HCT116 (cell line): Measurements from ENCODE around the gene TBC1D1. TPM values are rescaled to one million over a fixed set of nuclear protein-coding genes. Genes with fewer than 3 reads are reported as not detected.

ENCODE experiments used
- ATAC-seq: fragments of 200-7000 bp; cut with Tn5 transposase; 2 replicates; pipeline ENCODE4 v1.9.1; 2020; ENCODE audit warnings: mild to moderate bottlenecking, moderate library complexity
- BruUV-seq: library from RNA; stranded (reverse); fragments of 400-500 nt; replicated peaks from 2 replicates; lab custom pipeline; 2021; lab: Mats Ljungman, UMichigan
- CTCF ChIA-PET: fragments of 300-600 bp; sonication (Branson Sonifier 250); formaldehyde crosslinking; loops from one replicate; lab custom pipeline; 2021; ENCODE audit warnings: antibody characterized with exemption; lab: Charles Lee
- POLR2A ChIA-PET: fragments of 300-600, 350-600 bp; sonication (Branson Sonifier 250); formaldehyde crosslinking; loops from one replicate; lab custom pipeline; 2021; ENCODE audit warnings: antibody characterized with exemption; lab: Charles Lee
- RAD21 ChIA-PET, 2 experiments: fragments of 300-600 bp; sonication (Branson Sonifier 250); formaldehyde crosslinking; loops; one replicate each; lab custom pipeline; 2023; ENCODE audit warnings: low total read pairs in 2 of 2; ENCODE audit not compliant: uncharacterized antibody in 2 of 2, unreplicated experiment in 2 of 2, low non-redundant PET in 1 of 2; lab: Charles Lee
- DNase-seq: peaks from one replicate; pipeline ENCODE4 v3.0.0-alpha.2; 2010; ENCODE audit warnings: low read depth, low spot score
- H2AFZ ChIP-seq: fragments of 200-600 bp; shearing (Covaris generic), sonication (generic); 2 replicates; pipeline ENCODE4 v1.6.1; 2017; ENCODE audit warnings: low read depth, mixed run types, mixed read lengths, antibody characterized with exemption, low read length; ENCODE audit not compliant: poor library complexity, severe bottlenecking
- H3K27ac ChIP-seq: 2 replicates; pipeline ENCODE4 v1.5.1; 2012; ENCODE audit warnings: low read depth, low read length
- H3K27me3 ChIP-seq: fragments of 200-600 bp; sonication (generic); 2 replicates; pipeline ENCODE4 v1.6.1; 2016; ENCODE audit warnings: mixed run types, low read length, mixed read lengths; ENCODE audit not compliant: insufficient read depth
- H3K36me3 ChIP-seq, 2 experiments: fragments of 200-500 bp in 1 of 2; fragments of 200-600 bp in 1 of 2; sonication (Bioruptor generic) in 1 of 2; sonication (generic) in 1 of 2; 2 replicates each; pipeline versions ENCODE4 v1.5.1 to v1.6.1; 2014 to 2016; ENCODE audit warnings: low read length in 2 of 2, inconsistent platforms in 1 of 2, mixed read lengths in 1 of 2, mixed run types in 1 of 2; ENCODE audit not compliant: insufficient read depth in 2 of 2, control insufficient read depth in 1 of 2
- H3K4me1 ChIP-seq, 2 experiments: fragments of 200-600 bp in 1 of 2; sonication (generic) in 1 of 2; 2 replicates each; pipeline versions ENCODE4 v1.5.1 to v1.6.1; 2012 to 2017; ENCODE audit warnings: low read length in 2 of 2, inconsistent platforms in 1 of 2, mild to moderate bottlenecking in 1 of 2, mixed read lengths in 1 of 2, mixed run types in 1 of 2, moderate library complexity in 1 of 2; ENCODE audit not compliant: insufficient read depth in 2 of 2, control insufficient read depth in 1 of 2
- H3K4me2 ChIP-seq: fragments of 200-600 bp; sonication (generic); 2 replicates; pipeline ENCODE4 v1.6.1; 2017; ENCODE audit warnings: mixed run types, low read length, mixed read lengths
- H3K4me3 ChIP-seq, 2 experiments: fragments of 200-600 bp in 1 of 2; sonication (generic) in 1 of 2; replicated peaks in 1 of 2; 2 replicates each; pipeline ENCODE4 v1.5.1; 2011 to 2016; ENCODE audit warnings: low read length in 2 of 2, control low read depth in 1 of 2, low read depth in 1 of 2, mild to moderate bottlenecking in 1 of 2, mixed read lengths in 1 of 2, mixed run types in 1 of 2
- H3K79me2 ChIP-seq: fragments of 200-600 bp; sonication (generic); 2 replicates; pipeline ENCODE4 v1.6.1; 2017; ENCODE audit warnings: mild to moderate bottlenecking, mixed run types, low read length, moderate library complexity, mixed read lengths; ENCODE audit not compliant: insufficient read depth
- H3K9ac ChIP-seq: fragments of 200-600 bp; sonication (generic); 2 replicates; pipeline ENCODE4 v1.6.1; 2016; ENCODE audit warnings: low read length, mixed read lengths
- H3K9me2 ChIP-seq: fragments of 200-600 bp; sonication (generic), shearing (Covaris generic); 2 replicates; pipeline ENCODE4 v1.6.1; 2017; ENCODE audit warnings: mixed run types, mild to moderate bottlenecking, moderate library complexity; ENCODE audit not compliant: insufficient read depth
- H3K9me3 ChIP-seq, 2 experiments: fragments of 200-500 bp in 1 of 2; fragments of 200-600 bp in 1 of 2; sonication (Bioruptor generic) in 1 of 2; sonication (generic) in 1 of 2; 2 replicates each; pipeline ENCODE4 v1.6.1; 2014 to 2017; ENCODE audit warnings: low read length in 2 of 2, mixed read lengths in 2 of 2, inconsistent platforms in 1 of 2, low read depth in 1 of 2, mild to moderate bottlenecking in 1 of 2, mixed run types in 1 of 2, moderate library complexity in 1 of 2; ENCODE audit not compliant: control insufficient read depth in 1 of 2, insufficient read depth in 1 of 2
- H4K20me1 ChIP-seq: fragments of 200-600 bp; sonication (generic), shearing (Covaris generic); 2 replicates; pipeline ENCODE4 v1.6.1; 2017; ENCODE audit warnings: mixed run types, mild to moderate bottlenecking, moderate library complexity; ENCODE audit not compliant: insufficient read depth
- ATF3 ChIP-seq: IDR thresholded peaks from 2 replicates; pipeline ENCODE4 v1.6.1; 2012
- CTCF ChIP-seq, 3 experiments: fragments of 200-600 bp in 1 of 3; sonication (generic) in 1 of 3; IDR thresholded peaks in 2 of 3; conservative IDR thresholded peaks in 1 of 3; 2 replicates each; pipeline ENCODE4 v1.5.1; 2012 to 2017; ENCODE audit warnings: low read depth in 2 of 3, low read length in 2 of 3, antibody characterized with exemption in 1 of 3, borderline replicate concordance in 1 of 3, control low read depth in 1 of 3, mild to moderate bottlenecking in 1 of 3, mixed read lengths in 1 of 3, mixed run types in 1 of 3, moderate library complexity in 1 of 3; ENCODE audit not compliant: insufficient read depth in 1 of 3
- SIN3A ChIP-seq: IDR thresholded peaks from 2 replicates; pipeline ENCODE4 v1.6.1; 2012; ENCODE audit warnings: low read depth
- YY1 ChIP-seq: IDR thresholded peaks from 2 replicates; pipeline ENCODE4 v1.6.1; 2011; ENCODE audit warnings: low read length, low read depth, moderate library complexity, mild to moderate bottlenecking; ENCODE audit not compliant: insufficient replicate concordance; ENCODE audit errors: extremely low read depth
- ZNF274 ChIP-seq: fragments of 200-500 bp; sonication (Bioruptor generic); IDR thresholded peaks from 2 replicates; pipeline ENCODE4 v1.6.1; 2014; ENCODE audit warnings: mild to moderate bottlenecking, low read depth, low read length, inconsistent platforms
- intact Hi-C: fragments of 100-400 bp; cut with micrococcal nuclease; formaldehyde crosslinking; loops from 2 replicates; pipeline ENCODE4 v1.10.0; 2022
- total RNA-seq: library from RNA; stranded (reverse); gene quantifications from one replicate; pipeline ENCODE4 v1.2.1, GENCODE V29; 2021; ENCODE audit not compliant: unreplicated experiment

Gene TBC1D1
- total RNA-seq, 1 experiment from 2014 or later: 82.7 TPM

DNA sequence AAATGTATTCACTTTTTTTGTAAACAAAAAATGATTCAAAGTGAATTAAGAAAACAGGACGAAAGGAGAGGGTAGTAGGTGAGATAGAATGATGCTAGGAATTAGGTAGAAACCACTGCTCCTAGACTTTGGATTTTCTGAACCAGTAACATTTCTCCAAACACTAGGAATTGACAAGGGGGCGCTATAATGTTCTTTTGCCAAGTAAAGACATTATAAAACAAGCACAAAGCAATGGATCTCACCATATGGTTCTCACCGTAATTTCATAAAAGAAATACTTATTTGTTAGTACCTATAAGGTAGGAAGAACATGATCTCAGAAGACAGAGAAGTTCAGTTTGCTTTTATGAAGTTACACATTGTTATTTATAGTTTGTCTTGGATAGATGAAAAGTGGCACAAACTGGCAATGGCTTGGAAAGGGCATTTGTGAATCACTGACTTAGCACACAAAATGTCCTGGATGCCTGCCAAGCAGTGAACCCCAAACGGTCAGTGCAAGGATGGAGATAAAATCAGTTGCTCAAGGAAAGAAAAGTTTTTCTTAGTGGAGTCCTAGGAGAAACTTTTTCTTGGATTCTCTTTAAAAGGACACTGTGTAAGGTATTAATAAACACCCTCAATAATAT, 8.1 kb upstream of the TBC1D1 start:
- POLR2A ChIA-PET: no interaction called here
- H3K27me3 ChIP-seq: no peaks in the 10 kb centered on the region
- H2AFZ ChIP-seq: no peak overlapping the region
- intact Hi-C loops: no loop called here
- DNase-seq (no peak), ATAC-seq (no peak)
- no peaks in the 10 kb centered on the region for H3K9me2 ChIP-seq
- RAD21 ChIA-PET: no interaction called here
- no TSS peak for BruUV-seq
- H3K79me2 ChIP-seq: no peaks in the 10 kb centered on the region
- H3K4me2 ChIP-seq: no peak overlapping the region
- H3K4me1 ChIP-seq: no peaks in the 10 kb centered on the region
- no peaks in the 10 kb centered on the region for H3K9me3 ChIP-seq
- no peak overlapping the region for H3K4me3 ChIP-seq
- CTCF ChIA-PET: no interaction called here
- no peak overlapping the region for H3K27ac ChIP-seq
- no peaks in the 10 kb centered on the region for H4K20me1 ChIP-seq
- TF ChIP-seq SIN3A: no peak
- peak in 1 of 3 experiments; percentile 48; a peak in 3 of 6 replicates for TF ChIP-seq CTCF (IDR thresholded peaks at IDR 0.05 in 2 of 3, conservative IDR thresholded peaks at IDR 0.05 in 1 of 3; ENCODE audit: borderline replicate concordance in 1 of 3, insufficient read depth in 1 of 3, low read depth in 2 of 3, low read length in 2 of 3)
- TF ChIP-seq ZNF274: no peak
- TF ChIP-seq YY1: no peak
- TF ChIP-seq ATF3: no peak
- H3K36me3 ChIP-seq: no peaks in the 10 kb centered on the region
- no peak overlapping the region for H3K9ac ChIP-seq
